ENCODE measurements around the gene ZP1. TPM values are rescaled to one million over a fixed set of nuclear protein-coding genes. Genes with fewer than 3 reads are reported as not detected.

ZP1 gene
- total RNA-seq, 3 donors from 2014 or later (not counting 1 experiment from before 2014, with no cell fraction given) = 0.35 TPM; not detected in 2

GRCh38 chr11:60872124-60872960 lies 5.0 kb downstream of the ZP1 start:
- Mint-ChIP-seq H3K4me1 (peaks cover 0 to 4% of the 10 kb centered on the region in 2 donors), H3K27me3 (ENCODE audit: low read depth in 2 of 2) (peaks cover 0 to 4% of the 10 kb centered on the region in 2 donors), H3K36me3 (no peaks in the 10 kb centered on the region), H3K4me3 (no peak overlapping the region), H3K27ac (no peak overlapping the region), H3K9me3 (no peaks in the 10 kb centered on the region)
- Histone ChIP-seq H3K36me3 (ENCODE audit: control insufficient read depth, insufficient read depth, low read length) (no peaks in the 10 kb centered on the region), H3K9me3 (ENCODE audit: control insufficient read depth, insufficient read depth, low read length) (no peaks in the 10 kb centered on the region), H3K27ac (ENCODE audit: low read length) (no peak overlapping the region), H3K4me3 (ENCODE audit: low read length) (no peak overlapping the region), H3K27me3 (ENCODE audit: control insufficient read depth, insufficient read depth, low read length) (no peaks in the 10 kb centered on the region), H3K4me1 (ENCODE audit: control insufficient read depth, insufficient read depth, low read length) (peaks cover 9% of the 10 kb centered on the region)
- intact Hi-C loops (cut with micrococcal nuclease) = no loop called here
- DNase-seq = no peak
- WGBS (ENCODE audit: insufficient coverage) = 88% methylated on average over 5 of the region's 6 CpGs
- TF ChIP-seq, protein P1, sequence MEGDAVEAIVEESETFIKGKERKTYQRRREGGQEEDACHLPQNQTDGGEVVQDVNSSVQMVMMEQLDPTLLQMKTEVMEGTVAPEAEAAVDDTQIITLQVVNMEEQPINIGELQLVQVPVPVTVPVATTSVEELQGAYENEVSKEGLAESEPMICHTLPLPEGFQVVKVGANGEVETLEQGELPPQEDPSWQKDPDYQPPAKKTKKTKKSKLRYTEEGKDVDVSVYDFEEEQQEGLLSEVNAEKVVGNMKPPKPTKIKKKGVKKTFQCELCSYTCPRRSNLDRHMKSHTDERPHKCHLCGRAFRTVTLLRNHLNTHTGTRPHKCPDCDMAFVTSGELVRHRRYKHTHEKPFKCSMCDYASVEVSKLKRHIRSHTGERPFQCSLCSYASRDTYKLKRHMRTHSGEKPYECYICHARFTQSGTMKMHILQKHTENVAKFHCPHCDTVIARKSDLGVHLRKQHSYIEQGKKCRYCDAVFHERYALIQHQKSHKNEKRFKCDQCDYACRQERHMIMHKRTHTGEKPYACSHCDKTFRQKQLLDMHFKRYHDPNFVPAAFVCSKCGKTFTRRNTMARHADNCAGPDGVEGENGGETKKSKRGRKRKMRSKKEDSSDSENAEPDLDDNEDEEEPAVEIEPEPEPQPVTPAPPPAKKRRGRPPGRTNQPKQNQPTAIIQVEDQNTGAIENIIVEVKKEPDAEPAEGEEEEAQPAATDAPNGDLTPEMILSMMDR (IDR thresholded peaks at IDR 0.05) = no peak
- no peak for ATAC-seq

DNA sequence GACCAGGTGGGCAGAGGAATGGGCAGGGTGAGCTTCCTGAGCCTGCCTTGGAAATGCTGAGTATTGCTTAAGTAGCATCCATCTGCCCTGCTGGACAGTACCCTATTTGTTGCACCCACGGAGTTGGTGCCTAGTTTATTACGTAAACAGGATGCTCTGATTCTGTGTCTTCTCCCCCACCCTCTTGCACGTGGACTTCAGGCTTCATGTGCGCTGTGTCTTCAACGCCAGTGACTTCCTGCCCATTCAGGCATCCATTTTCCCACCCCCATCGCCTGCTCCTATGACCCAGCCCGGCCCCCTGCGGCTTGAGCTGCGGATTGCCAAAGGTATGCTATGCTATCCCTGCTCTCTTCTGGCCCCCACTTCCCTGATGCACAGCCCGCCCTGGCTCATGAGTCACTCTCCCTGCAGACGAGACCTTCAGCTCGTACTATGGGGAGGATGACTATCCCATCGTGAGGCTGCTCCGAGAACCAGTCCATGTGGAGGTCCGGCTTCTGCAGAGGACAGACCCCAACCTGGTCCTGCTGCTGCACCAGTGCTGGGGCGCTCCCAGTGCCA lies 5.7 kb downstream of the ZP1 start:
- WGBS (ENCODE audit: insufficient coverage) = 78% methylated on average over 16 of the region's 16 CpGs
- Histone ChIP-seq H3K36me3 (ENCODE audit: control insufficient read depth, insufficient read depth, low read length) (no peaks in the 10 kb centered on the region), H3K4me1 (ENCODE audit: control insufficient read depth, insufficient read depth, low read length) (peaks cover 9% of the 10 kb centered on the region), H3K4me3 (ENCODE audit: low read length) (no peak overlapping the region), H3K27ac (ENCODE audit: low read length) (no peak overlapping the region), H3K27me3 (ENCODE audit: control insufficient read depth, insufficient read depth, low read length) (no peaks in the 10 kb centered on the region), H3K9me3 (ENCODE audit: control insufficient read depth, insufficient read depth, low read length) (no peaks in the 10 kb centered on the region)
- DNase-seq = peak in 1 of 2 donors; percentile 32
- Mint-ChIP-seq H3K9me3 (no peaks in the 10 kb centered on the region), H3K4me3 (no peak overlapping the region), H3K27me3 (ENCODE audit: low read depth in 2 of 2) (peaks cover 0 to 4% of the 10 kb centered on the region in 2 donors), H3K27ac (no peak overlapping the region), H3K36me3 (peaks cover 5% of the 10 kb centered on the region), H3K4me1 (peaks cover 0 to 4% of the 10 kb centered on the region in 2 donors)
- ATAC-seq = no peak
- intact Hi-C loops (cut with micrococcal nuclease) = no loop called here
- TF ChIP-seq, protein P1 (IDR thresholded peaks at IDR 0.05) = no peak

DNA sequence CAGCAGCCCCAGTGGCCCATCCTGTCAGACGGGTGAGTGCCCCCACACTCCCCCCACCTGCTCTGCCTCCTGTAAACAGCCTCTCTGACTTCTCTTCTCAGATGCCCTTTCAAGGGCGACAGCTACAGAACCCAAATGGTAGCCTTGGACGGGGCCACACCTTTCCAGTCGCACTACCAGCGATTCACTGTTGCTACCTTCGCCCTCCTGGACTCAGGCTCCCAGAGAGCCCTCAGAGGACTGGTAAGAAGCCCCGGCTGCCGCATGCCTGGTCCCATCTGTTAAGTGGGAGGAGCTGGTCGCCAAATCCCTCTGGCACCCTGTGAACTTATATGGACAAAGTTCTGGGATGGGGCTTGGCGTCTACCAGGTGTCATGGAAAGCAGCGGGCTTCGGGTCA lies 6.2 kb downstream of the ZP1 start:
- H3K4me3 Mint-ChIP-seq = no peak overlapping the region

More for the DNA sequence above, 6.2 kb downstream of the ZP1 start:
- Histone ChIP-seq H3K27me3 (ENCODE audit: control insufficient read depth, insufficient read depth, low read length) (no peaks in the 10 kb centered on the region), H3K36me3 (ENCODE audit: control insufficient read depth, insufficient read depth, low read length) (peaks cover 2% of the 10 kb centered on the region), H3K9me3 (ENCODE audit: control insufficient read depth, insufficient read depth, low read length) (no peaks in the 10 kb centered on the region), H3K27ac (ENCODE audit: low read length) (no peak overlapping the region), H3K4me1 (ENCODE audit: control insufficient read depth, insufficient read depth, low read length) (peaks cover 9% of the 10 kb centered on the region), H3K4me3 (ENCODE audit: low read length) (no peak overlapping the region)
- Mint-ChIP-seq H3K27me3 (ENCODE audit: low read depth in 2 of 2) (peaks cover 0 to 4% of the 10 kb centered on the region in 2 donors), H3K9me3 (no peaks in the 10 kb centered on the region), H3K27ac (no peak overlapping the region), H3K4me1 (peaks cover 0 to 4% of the 10 kb centered on the region in 2 donors), H3K36me3 (peaks cover 5% of the 10 kb centered on the region)
- TF ChIP-seq, protein P1 (IDR thresholded peaks at IDR 0.05) = no peak
- ATAC-seq (no peak), DNase-seq (no peak)
- intact Hi-C loops (cut with micrococcal nuclease) = no loop called here
- 93% methylated on average over 12 of the region's 12 CpGs for WGBS (ENCODE audit: insufficient coverage)

All from natural killer cell (primary cell).